Brain microvascular endothelial cell (primary cell): Measurements from ENCODE around the gene AKAP8L.

Source experiments
- DNase-seq: peaks from one replicate; pipeline ENCODE4 v3.0.0-alpha.2; 2020
- H3K27ac ChIP-seq: fragments of 250-450 bp; sonication (Bioruptor Pico); 2 replicates; pipeline ENCODE4 v1.5.1; 2020; ENCODE audit warnings: mild to moderate bottlenecking, moderate library complexity
- H3K27me3 ChIP-seq: fragments of 250-450 bp; sonication (Bioruptor Pico); replicated peaks from 2 replicates; pipeline ENCODE4 v1.5.1; 2020; ENCODE audit warnings: mild to moderate bottlenecking
- H3K36me3 ChIP-seq: fragments of 250-450 bp; sonication (Bioruptor Pico); replicated peaks from 2 replicates; pipeline ENCODE4 v1.5.1; 2020; ENCODE audit warnings: mild to moderate bottlenecking
- H3K4me3 ChIP-seq: 2 replicates; pipeline ENCODE4 v1.5.1; 2011; ENCODE audit warnings: low read depth, mild to moderate bottlenecking, control low read depth, low read length, moderate library complexity
- in situ Hi-C: cut with HindIII; loops from 2 replicates; pipeline ENCODE4 v1.10.0; 2017; ENCODE audit warnings: low sequenced_read_pairs, low pct_ligation_motif_present
- TF ChIP-seq, protein P1 (sequence below): IDR thresholded peaks from 2 replicates; pipeline ENCODE4 v1.5.1; 2011; ENCODE audit warnings: low read depth, mild to moderate bottlenecking, moderate library complexity, low read length, control low read depth, inconsistent platforms; ENCODE audit errors: missing control alignments

Gene AKAP8L

DNA sequence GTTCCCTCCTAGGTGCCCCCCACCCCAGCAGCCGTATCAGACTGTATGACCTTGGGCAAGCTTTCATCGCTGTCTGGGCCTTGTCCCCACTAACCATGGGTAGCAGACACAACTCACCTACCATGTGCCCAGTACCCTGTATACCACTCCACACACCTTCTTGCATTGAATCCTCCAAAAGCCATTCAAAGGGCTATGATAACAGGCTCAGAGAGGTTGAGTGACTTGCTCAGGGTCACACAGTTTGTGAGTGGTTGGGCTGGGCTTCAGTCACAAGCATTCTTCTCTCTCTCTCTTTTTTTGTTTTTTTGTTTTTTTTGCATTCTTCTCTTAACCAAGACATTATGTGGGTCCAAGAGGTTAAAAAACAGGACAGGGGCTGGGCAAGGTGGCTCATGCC, 42.9 kb upstream of the AKAP8L start:
- no peaks in the 10 kb centered on the region for H3K36me3 ChIP-seq
- peaks cover 16% of the 10 kb centered on the region for H3K27me3 ChIP-seq
- in situ Hi-C loops, result no loop called here
- H3K4me3 ChIP-seq, result no peak overlapping the region
- TF ChIP-seq, protein P1, sequence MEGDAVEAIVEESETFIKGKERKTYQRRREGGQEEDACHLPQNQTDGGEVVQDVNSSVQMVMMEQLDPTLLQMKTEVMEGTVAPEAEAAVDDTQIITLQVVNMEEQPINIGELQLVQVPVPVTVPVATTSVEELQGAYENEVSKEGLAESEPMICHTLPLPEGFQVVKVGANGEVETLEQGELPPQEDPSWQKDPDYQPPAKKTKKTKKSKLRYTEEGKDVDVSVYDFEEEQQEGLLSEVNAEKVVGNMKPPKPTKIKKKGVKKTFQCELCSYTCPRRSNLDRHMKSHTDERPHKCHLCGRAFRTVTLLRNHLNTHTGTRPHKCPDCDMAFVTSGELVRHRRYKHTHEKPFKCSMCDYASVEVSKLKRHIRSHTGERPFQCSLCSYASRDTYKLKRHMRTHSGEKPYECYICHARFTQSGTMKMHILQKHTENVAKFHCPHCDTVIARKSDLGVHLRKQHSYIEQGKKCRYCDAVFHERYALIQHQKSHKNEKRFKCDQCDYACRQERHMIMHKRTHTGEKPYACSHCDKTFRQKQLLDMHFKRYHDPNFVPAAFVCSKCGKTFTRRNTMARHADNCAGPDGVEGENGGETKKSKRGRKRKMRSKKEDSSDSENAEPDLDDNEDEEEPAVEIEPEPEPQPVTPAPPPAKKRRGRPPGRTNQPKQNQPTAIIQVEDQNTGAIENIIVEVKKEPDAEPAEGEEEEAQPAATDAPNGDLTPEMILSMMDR, result no peak
- H3K27ac ChIP-seq, result no peak overlapping the region
- no peak for DNase-seq

DNA sequence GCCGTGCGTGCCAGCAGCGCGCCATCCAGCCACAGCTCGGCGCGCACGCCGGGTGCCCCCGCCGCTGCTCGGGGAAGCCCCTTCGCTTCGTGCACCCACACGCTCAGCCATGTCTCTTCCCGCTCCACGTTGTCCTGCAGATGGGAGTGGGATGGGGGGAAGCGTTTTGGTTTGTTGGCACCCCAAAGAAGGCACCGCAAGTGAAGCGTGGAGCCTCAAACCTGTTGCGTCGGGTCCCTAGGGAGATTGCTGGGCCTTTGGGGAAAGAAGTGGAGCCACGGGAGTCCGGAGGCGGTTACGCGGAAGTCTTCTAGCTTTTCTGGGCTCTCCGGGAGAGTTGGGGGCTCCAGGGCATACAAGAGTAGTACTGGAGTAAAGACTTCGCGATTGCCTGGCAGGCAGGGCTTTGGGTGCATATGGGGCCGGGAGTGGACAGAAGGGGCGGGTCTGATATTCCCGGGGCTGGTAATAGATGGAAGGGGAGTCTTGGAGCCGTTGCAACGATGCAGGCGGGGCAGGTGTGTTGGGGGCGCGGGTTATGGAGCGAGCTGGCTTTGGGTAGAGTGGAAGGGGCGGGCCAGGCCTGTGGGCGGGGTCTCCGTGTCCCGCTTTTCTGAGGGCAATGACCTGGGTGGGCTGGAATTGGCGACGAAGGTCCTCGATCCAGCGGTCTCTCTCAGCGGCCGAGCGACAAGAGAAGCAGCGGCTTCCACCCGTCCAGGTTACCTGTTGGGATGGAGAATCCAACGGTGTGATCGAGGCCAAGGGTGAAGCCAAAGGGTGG, 39.1 kb upstream of the AKAP8L start:
- in situ Hi-C loops, result no loop called here
- peaks cover 26% of the 10 kb centered on the region for H3K27me3 ChIP-seq
- H3K4me3 ChIP-seq, result no peak overlapping the region
- TF ChIP-seq, protein P1, result no peak
- no peaks in the 10 kb centered on the region for H3K36me3 ChIP-seq
- DNase-seq, result no peak
- H3K27ac ChIP-seq, result no peak overlapping the region

DNA sequence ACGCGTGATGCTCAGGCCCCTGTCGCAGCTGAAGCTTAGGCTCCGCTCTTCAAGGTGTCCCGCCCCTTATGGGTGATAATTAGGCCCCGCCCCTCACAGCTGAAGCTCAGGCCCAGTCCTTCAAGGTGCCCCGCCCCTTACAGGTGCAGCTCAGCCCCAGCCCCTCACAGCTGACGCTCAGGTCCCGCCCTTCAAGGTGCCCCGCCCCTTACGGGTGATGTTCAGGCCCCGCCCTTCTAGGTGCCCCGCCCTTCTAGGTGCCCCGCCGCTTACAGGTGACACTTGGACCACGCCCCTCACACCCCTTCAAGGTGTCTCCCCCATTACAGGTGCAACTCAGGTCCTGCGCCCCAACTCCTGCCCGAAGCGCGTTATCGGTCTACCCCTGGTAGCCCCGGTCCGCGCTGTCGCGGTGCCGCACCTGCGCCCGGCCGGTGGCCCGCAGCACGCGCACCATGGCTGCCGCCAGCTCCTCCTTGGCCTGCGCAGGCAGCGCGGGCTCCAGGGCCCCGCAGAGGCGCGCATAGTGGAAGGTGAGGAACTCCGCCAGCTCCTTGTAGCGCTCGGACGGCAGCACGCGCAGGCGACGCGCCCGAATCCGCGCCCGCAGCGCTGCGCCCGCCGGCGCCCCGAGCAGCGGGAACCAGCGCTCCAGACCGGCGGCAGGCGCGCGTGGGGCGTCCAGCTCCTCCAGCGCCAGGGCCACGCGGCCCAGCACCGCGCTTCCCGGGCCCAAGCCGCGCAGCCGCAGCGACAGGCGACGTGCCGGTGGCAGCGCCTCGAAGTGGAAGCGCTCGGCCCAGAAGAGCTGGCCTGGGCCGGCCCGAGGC, 38.3 kb upstream of the AKAP8L start:
- Histone ChIP-seq H3K27me3 (peaks cover 26% of the 10 kb centered on the region), H3K27ac (no peak overlapping the region), H3K36me3 (no peaks in the 10 kb centered on the region), H3K4me3 (no peak overlapping the region)
- TF ChIP-seq, protein P1, result no peak
- in situ Hi-C loops, result no loop called here
- DNase-seq, result no peak

DNA sequence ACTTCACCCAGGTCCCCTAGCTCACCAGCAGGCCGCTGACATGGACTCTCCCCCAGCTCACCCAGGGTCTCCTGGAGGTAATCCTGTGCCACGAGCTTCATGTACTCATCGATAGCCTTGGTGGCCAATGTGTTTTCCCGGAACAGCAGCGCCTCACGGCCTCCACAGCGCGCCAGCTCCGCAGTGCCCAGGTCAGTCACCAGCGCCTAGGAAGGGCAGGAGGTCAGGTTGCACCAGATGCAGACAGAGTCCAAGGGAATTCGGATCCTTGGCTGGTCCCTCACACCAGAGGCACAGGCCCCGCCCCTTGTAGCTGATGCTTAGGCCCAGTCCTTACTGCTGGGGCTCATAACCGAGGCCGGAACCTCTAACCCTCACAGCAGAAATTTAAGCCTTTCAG, 37.7 kb upstream of the AKAP8L start:
- Histone ChIP-seq H3K36me3 (no peaks in the 10 kb centered on the region), H3K4me3 (no peak overlapping the region), H3K27me3 (peaks cover 26% of the 10 kb centered on the region), H3K27ac (no peak overlapping the region)
- DNase-seq, result no peak
- TF ChIP-seq, protein P1, result no peak
- in situ Hi-C loops, result no loop called here

DNA sequence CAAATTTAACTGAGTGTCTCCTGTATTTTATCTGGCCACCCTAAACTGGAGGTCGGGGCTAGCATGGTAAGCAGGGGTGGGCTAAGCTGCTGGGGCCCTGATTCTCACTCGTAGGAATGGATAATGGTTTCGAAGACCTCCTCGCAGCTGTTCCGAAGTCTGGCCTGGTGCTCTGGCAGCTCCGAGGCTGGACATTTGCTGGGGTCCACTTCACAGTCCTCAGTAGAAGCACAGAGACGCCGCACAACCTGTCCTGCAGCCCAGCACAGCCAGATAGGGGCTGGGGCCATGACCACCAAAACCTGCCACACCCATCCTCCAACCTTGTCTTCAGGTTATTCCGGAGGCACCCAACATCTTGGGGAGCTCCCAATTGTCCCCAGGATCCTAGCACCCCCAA, 37.2 kb upstream of the AKAP8L start:
- DNase-seq, result no peak
- H3K27me3 ChIP-seq, result peaks cover 26% of the 10 kb centered on the region

More for the DNA sequence above, 37.2 kb upstream of the AKAP8L start:
- in situ Hi-C loops, result no loop called here
- TF ChIP-seq, protein P1, result no peak
- no peak overlapping the region for H3K27ac ChIP-seq
- no peaks in the 10 kb centered on the region for H3K36me3 ChIP-seq
- no peak overlapping the region for H3K4me3 ChIP-seq
